Measurements from ENCODE around the gene AAK1.
"Not testable (repeated sequence)": the region's sequence is repeated elsewhere in the genome, so short reads cannot be mapped to it uniquely, and the experiment has no call there.

DNA sequence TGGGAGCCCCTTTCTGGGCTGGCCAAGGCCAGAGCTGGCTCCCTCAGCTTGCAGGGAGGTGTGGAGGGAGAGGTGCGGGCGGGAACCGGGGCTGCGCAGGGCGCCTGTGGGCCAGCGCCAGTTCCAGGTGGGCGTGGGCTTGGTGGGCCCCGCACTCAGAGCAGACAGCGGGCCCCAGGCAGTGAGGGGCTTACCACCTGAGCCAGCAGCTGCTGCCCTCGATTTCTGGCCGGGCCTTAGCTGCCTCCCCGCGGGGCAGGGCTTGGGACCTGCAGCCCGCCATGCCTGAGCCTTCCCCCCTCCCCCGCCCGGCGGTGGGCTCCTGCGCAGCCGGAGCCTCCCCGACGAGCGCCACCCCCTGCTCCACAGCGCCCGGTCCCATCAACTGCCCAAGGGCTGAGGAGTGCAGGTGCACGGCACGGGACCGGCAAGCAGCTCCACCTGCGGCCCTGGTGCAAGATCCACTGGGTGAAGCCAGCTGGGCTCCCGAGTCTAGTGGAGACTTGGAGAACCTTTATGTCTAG, 21.5 kb downstream of the AAK1 start:
- TF ChIP-seq CTCF, POLR2A (IDR thresholded peaks at IDR 0.05): not testable (repeated sequence)

Measured in body of pancreas (tissue), 4 donors.